ENCODE results near the gene NTM. TPM values are rescaled to one million over a fixed set of nuclear protein-coding genes. Genes with fewer than 3 reads are reported as not detected.

Gene NTM
- total and polyA plus RNA-seq, 2 donors (not counting 1 experiment from before 2014, with no cell fraction given), result 12.3 to 28.6 TPM

DNA sequence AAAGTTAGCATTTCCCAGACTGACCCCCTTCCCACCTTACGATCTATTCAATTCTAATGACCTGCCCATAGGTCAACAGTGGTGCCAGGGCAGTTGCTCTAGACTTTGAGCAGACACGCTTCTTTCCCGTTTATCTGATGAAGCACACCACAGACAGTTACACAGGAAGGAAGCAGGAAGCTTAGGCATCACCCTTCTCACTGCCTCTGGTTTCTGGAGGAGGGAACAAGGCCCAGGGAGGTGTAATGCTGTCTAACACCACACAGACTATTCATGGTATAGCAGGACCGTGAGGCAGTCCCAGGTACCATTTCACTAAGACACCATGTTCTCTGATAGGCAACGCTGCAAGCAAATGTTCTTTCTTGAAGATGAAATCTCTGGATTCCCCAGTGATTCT is 279.4 kb downstream of the NTM start:
- H3K27ac ChIP-seq (ENCODE audit: insufficient read depth, low read length), result no peak overlapping the region
- no peaks in the 10 kb centered on the region for H3K9me3 ChIP-seq (ENCODE audit: control insufficient read depth, insufficient read depth, low read depth, low read length)
- TF ChIP-seq, protein P1, sequence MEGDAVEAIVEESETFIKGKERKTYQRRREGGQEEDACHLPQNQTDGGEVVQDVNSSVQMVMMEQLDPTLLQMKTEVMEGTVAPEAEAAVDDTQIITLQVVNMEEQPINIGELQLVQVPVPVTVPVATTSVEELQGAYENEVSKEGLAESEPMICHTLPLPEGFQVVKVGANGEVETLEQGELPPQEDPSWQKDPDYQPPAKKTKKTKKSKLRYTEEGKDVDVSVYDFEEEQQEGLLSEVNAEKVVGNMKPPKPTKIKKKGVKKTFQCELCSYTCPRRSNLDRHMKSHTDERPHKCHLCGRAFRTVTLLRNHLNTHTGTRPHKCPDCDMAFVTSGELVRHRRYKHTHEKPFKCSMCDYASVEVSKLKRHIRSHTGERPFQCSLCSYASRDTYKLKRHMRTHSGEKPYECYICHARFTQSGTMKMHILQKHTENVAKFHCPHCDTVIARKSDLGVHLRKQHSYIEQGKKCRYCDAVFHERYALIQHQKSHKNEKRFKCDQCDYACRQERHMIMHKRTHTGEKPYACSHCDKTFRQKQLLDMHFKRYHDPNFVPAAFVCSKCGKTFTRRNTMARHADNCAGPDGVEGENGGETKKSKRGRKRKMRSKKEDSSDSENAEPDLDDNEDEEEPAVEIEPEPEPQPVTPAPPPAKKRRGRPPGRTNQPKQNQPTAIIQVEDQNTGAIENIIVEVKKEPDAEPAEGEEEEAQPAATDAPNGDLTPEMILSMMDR (conservative IDR thresholded peaks at IDR 0.05 in 1 of 2, IDR thresholded peaks at IDR 0.05 in 1 of 2; ENCODE audit: low read depth in 1 of 2, low read length in 2 of 2), result no peak
- H3K4me2 ChIP-seq (ENCODE audit: extremely low read depth, insufficient read depth, low read length), result no peak overlapping the region
- H3K27me3 ChIP-seq (ENCODE audit: control insufficient read depth, insufficient read depth, low read length), result peaks cover 4% of the 10 kb centered on the region
- H4K20me1 ChIP-seq (ENCODE audit: control insufficient read depth, extremely low read depth, insufficient read depth, low read length), result no peaks in the 10 kb centered on the region
- no peaks in the 10 kb centered on the region for H3K79me2 ChIP-seq (ENCODE audit: control insufficient read depth, insufficient read depth, low read length)
- H3K36me3 ChIP-seq (ENCODE audit: control insufficient read depth, insufficient read depth, low read length), result no peaks in the 10 kb centered on the region
- H3K4me3 ChIP-seq (replicated peaks in 1 of 4; ENCODE audit: control extremely low read depth in 1 of 4, insufficient read depth in 1 of 4, low read depth in 3 of 4, low read length in 4 of 4), result no peak overlapping the region
- H2AFZ ChIP-seq (ENCODE audit: low read length), result no peak overlapping the region
- H3K4me1 ChIP-seq (ENCODE audit: control insufficient read depth, extremely low read depth, insufficient read depth, low read length), result no peaks in the 10 kb centered on the region
- DNase-seq (ENCODE audit: low read depth in 2 of 2), result no peak
- H3K9ac ChIP-seq (ENCODE audit: insufficient read depth, low read length), result no peak overlapping the region

GRCh38 chr11:131652231-131652630 is 281.8 kb downstream of the NTM start:
- Histone ChIP-seq H3K9me3 (ENCODE audit: control insufficient read depth, insufficient read depth, low read depth, low read length) (no peaks in the 10 kb centered on the region), H3K27ac (ENCODE audit: insufficient read depth, low read length) (no peak overlapping the region), H2AFZ (ENCODE audit: low read length) (no peak overlapping the region), H3K79me2 (ENCODE audit: control insufficient read depth, insufficient read depth, low read length) (no peaks in the 10 kb centered on the region), H3K4me1 (ENCODE audit: control insufficient read depth, extremely low read depth, insufficient read depth, low read length) (no peaks in the 10 kb centered on the region), H4K20me1 (ENCODE audit: control insufficient read depth, extremely low read depth, insufficient read depth, low read length) (no peaks in the 10 kb centered on the region), H3K36me3 (ENCODE audit: control insufficient read depth, insufficient read depth, low read length) (no peaks in the 10 kb centered on the region), H3K4me3 (replicated peaks in 1 of 4; ENCODE audit: control extremely low read depth in 1 of 4, insufficient read depth in 1 of 4, low read depth in 3 of 4, low read length in 4 of 4) (no peak overlapping the region), H3K4me2 (ENCODE audit: extremely low read depth, insufficient read depth, low read length) (no peak overlapping the region), H3K27me3 (ENCODE audit: control insufficient read depth, insufficient read depth, low read length) (peaks cover 4% of the 10 kb centered on the region), H3K9ac (ENCODE audit: insufficient read depth, low read length) (no peak overlapping the region)
- TF ChIP-seq EZH2 (IDR thresholded peaks at IDR 0.05; ENCODE audit: low read length, missing control alignments), result no peak
- TF ChIP-seq, protein P1 (conservative IDR thresholded peaks at IDR 0.05 in 1 of 2, IDR thresholded peaks at IDR 0.05 in 1 of 2; ENCODE audit: low read depth in 1 of 2, low read length in 2 of 2), result no peak
- DNase-seq (ENCODE audit: low read depth in 2 of 2), result no peak

GRCh38 chr11:131653260-131653659 is 282.8 kb downstream of the NTM start:
- Histone ChIP-seq H4K20me1 (ENCODE audit: control insufficient read depth, extremely low read depth, insufficient read depth, low read length) (no peaks in the 10 kb centered on the region), H3K9me3 (ENCODE audit: control insufficient read depth, insufficient read depth, low read depth, low read length) (no peaks in the 10 kb centered on the region), H3K27ac (ENCODE audit: insufficient read depth, low read length) (no peak overlapping the region), H3K4me3 (replicated peaks in 1 of 4; ENCODE audit: control extremely low read depth in 1 of 4, insufficient read depth in 1 of 4, low read depth in 3 of 4, low read length in 4 of 4) (no peak overlapping the region), H3K79me2 (ENCODE audit: control insufficient read depth, insufficient read depth, low read length) (no peaks in the 10 kb centered on the region), H2AFZ (ENCODE audit: low read length) (no peak overlapping the region), H3K36me3 (ENCODE audit: control insufficient read depth, insufficient read depth, low read length) (no peaks in the 10 kb centered on the region), H3K4me1 (ENCODE audit: control insufficient read depth, extremely low read depth, insufficient read depth, low read length) (no peaks in the 10 kb centered on the region), H3K27me3 (ENCODE audit: control insufficient read depth, insufficient read depth, low read length) (peaks cover 4% of the 10 kb centered on the region), H3K9ac (ENCODE audit: insufficient read depth, low read length) (no peak overlapping the region), H3K4me2 (ENCODE audit: extremely low read depth, insufficient read depth, low read length) (no peak overlapping the region)
- no peak for DNase-seq (ENCODE audit: low read depth in 2 of 2)
- TF ChIP-seq, protein P1 (conservative IDR thresholded peaks at IDR 0.05 in 1 of 2, IDR thresholded peaks at IDR 0.05 in 1 of 2; ENCODE audit: low read depth in 1 of 2, low read length in 2 of 2), result no peak
